Measurements from ENCODE around the gene NFIA. TPM values are rescaled to one million over a fixed set of nuclear protein-coding genes. Genes with fewer than 3 reads are reported as not detected.

The NFIA gene
- total and polyA plus RNA-seq, 2 donors (not counting 1 experiment from before 2014, with no cell fraction given), result 5.4 to 11.0 TPM

DNA sequence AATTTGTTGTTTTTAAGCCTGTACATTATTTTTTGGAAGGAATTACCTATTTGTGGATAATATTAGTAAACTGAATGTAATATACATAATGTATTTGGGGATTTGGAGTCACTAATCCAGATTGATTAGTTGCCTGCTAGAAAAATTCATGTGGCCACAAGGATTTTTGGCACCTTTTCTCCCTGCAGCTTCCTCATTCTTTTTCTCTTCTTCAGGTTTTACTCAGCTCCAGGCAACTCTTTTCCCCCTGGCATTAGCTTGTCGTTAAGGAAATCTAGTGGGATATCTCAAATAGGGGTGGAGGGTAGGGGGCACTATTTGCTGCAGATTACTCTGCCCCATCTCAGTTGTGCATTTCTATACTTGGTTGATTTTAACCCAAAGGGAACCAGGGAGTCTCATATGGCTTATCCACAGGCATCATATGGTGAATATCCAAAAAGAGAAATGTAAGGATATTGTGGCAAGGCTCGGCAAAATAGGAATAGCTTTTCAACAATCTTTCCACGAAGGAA lies 203.1 kb downstream of the NFIA start:
- H3K4me1 ChIP-seq (ENCODE audit: control insufficient read depth, extremely low read depth, insufficient read depth, low read length), result no peaks in the 10 kb centered on the region
- no peak overlapping the region for H3K27ac ChIP-seq (ENCODE audit: insufficient read depth, low read length)
- no peak for TF ChIP-seq EZH2 (IDR thresholded peaks at IDR 0.05; ENCODE audit: low read length, missing control alignments)
- TF ChIP-seq, protein P1, sequence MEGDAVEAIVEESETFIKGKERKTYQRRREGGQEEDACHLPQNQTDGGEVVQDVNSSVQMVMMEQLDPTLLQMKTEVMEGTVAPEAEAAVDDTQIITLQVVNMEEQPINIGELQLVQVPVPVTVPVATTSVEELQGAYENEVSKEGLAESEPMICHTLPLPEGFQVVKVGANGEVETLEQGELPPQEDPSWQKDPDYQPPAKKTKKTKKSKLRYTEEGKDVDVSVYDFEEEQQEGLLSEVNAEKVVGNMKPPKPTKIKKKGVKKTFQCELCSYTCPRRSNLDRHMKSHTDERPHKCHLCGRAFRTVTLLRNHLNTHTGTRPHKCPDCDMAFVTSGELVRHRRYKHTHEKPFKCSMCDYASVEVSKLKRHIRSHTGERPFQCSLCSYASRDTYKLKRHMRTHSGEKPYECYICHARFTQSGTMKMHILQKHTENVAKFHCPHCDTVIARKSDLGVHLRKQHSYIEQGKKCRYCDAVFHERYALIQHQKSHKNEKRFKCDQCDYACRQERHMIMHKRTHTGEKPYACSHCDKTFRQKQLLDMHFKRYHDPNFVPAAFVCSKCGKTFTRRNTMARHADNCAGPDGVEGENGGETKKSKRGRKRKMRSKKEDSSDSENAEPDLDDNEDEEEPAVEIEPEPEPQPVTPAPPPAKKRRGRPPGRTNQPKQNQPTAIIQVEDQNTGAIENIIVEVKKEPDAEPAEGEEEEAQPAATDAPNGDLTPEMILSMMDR (conservative IDR thresholded peaks at IDR 0.05 in 1 of 2, IDR thresholded peaks at IDR 0.05 in 1 of 2; ENCODE audit: low read depth in 1 of 2, low read length in 2 of 2), result no peak
- no peaks in the 10 kb centered on the region for H3K79me2 ChIP-seq (ENCODE audit: control insufficient read depth, insufficient read depth, low read length)
- DNase-seq (ENCODE audit: low read depth in 2 of 2), result peak in 1 of 2 donors; percentile 16
- no peaks in the 10 kb centered on the region for H3K27me3 ChIP-seq (ENCODE audit: control insufficient read depth, insufficient read depth, low read length)
- no peak overlapping the region for H3K9ac ChIP-seq (ENCODE audit: insufficient read depth, low read length)
- no peaks in the 10 kb centered on the region for H4K20me1 ChIP-seq (ENCODE audit: control insufficient read depth, extremely low read depth, insufficient read depth, low read length)
- H2AFZ ChIP-seq (ENCODE audit: low read length), result no peak overlapping the region
- no peak overlapping the region for H3K4me3 ChIP-seq (replicated peaks in 1 of 4; ENCODE audit: control extremely low read depth in 1 of 4, insufficient read depth in 1 of 4, low read depth in 3 of 4, low read length in 4 of 4)
- H3K4me2 ChIP-seq (ENCODE audit: extremely low read depth, insufficient read depth, low read length), result no peak overlapping the region
- no peaks in the 10 kb centered on the region for H3K9me3 ChIP-seq (ENCODE audit: control insufficient read depth, insufficient read depth, low read depth, low read length)
- no peaks in the 10 kb centered on the region for H3K36me3 ChIP-seq (ENCODE audit: control insufficient read depth, insufficient read depth, low read length)

GRCh38 chr1:61287014-61287413 lies 204.7 kb downstream of the NFIA start:
- Histone ChIP-seq H3K9me3 (ENCODE audit: control insufficient read depth, insufficient read depth, low read depth, low read length) (no peaks in the 10 kb centered on the region), H3K36me3 (ENCODE audit: control insufficient read depth, insufficient read depth, low read length) (no peaks in the 10 kb centered on the region), H3K79me2 (ENCODE audit: control insufficient read depth, insufficient read depth, low read length) (no peaks in the 10 kb centered on the region), H2AFZ (ENCODE audit: low read length) (no peak overlapping the region), H3K4me2 (ENCODE audit: extremely low read depth, insufficient read depth, low read length) (no peak overlapping the region), H3K9ac (ENCODE audit: insufficient read depth, low read length) (no peak overlapping the region), H3K27me3 (ENCODE audit: control insufficient read depth, insufficient read depth, low read length) (no peaks in the 10 kb centered on the region), H3K4me3 (replicated peaks in 1 of 4; ENCODE audit: control extremely low read depth in 1 of 4, insufficient read depth in 1 of 4, low read depth in 3 of 4, low read length in 4 of 4) (no peak overlapping the region), H4K20me1 (ENCODE audit: control insufficient read depth, extremely low read depth, insufficient read depth, low read length) (no peaks in the 10 kb centered on the region), H3K4me1 (ENCODE audit: control insufficient read depth, extremely low read depth, insufficient read depth, low read length) (no peaks in the 10 kb centered on the region), H3K27ac (ENCODE audit: insufficient read depth, low read length) (no peak overlapping the region)
- peak in 1 of 2 donors; percentile 65 for DNase-seq (ENCODE audit: low read depth in 2 of 2)
- TF ChIP-seq EZH2 (IDR thresholded peaks at IDR 0.05; ENCODE audit: low read length, missing control alignments), result no peak
- TF ChIP-seq, protein P1 (conservative IDR thresholded peaks at IDR 0.05 in 1 of 2, IDR thresholded peaks at IDR 0.05 in 1 of 2; ENCODE audit: low read depth in 1 of 2, low read length in 2 of 2), result no peak

DNA sequence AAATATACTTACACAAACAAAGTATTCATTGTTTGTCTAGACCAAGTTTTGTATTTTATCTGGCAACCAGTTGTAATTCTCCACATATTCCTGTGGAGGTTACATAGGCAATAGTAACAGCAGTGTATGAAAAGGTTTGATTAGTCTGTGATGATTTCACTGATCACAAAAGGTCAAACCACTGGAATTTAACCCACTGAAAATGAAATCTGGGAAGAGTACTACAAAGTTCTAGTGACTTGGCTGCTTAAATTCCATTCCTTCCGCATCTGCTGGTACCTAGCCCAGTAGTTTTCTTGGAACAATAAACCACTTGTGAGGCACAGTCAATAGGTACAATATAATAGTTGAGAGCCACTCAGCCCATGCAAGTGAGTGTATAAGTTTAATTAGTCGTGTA lies 205.4 kb downstream of the NFIA start:
- H4K20me1 ChIP-seq (ENCODE audit: control insufficient read depth, extremely low read depth, insufficient read depth, low read length), result no peaks in the 10 kb centered on the region
- DNase-seq (ENCODE audit: low read depth in 2 of 2), result peak; percentile 75 to 91
- H3K27ac ChIP-seq (ENCODE audit: insufficient read depth, low read length), result no peak overlapping the region
- H3K9me3 ChIP-seq (ENCODE audit: control insufficient read depth, insufficient read depth, low read depth, low read length), result no peaks in the 10 kb centered on the region
- TF ChIP-seq EZH2 (IDR thresholded peaks at IDR 0.05; ENCODE audit: low read length, missing control alignments), result no peak
- TF ChIP-seq, protein P1 (conservative IDR thresholded peaks at IDR 0.05 in 1 of 2, IDR thresholded peaks at IDR 0.05 in 1 of 2; ENCODE audit: low read depth in 1 of 2, low read length in 2 of 2), result no peak
- no peak overlapping the region for H3K4me2 ChIP-seq (ENCODE audit: extremely low read depth, insufficient read depth, low read length)
- H3K9ac ChIP-seq (ENCODE audit: insufficient read depth, low read length), result no peak overlapping the region
- H3K27me3 ChIP-seq (ENCODE audit: control insufficient read depth, insufficient read depth, low read length), result no peaks in the 10 kb centered on the region
- H3K79me2 ChIP-seq (ENCODE audit: control insufficient read depth, insufficient read depth, low read length), result no peaks in the 10 kb centered on the region
- H3K4me3 ChIP-seq (replicated peaks in 1 of 4; ENCODE audit: control extremely low read depth in 1 of 4, insufficient read depth in 1 of 4, low read depth in 3 of 4, low read length in 4 of 4), result no peak overlapping the region
- H3K4me1 ChIP-seq (ENCODE audit: control insufficient read depth, extremely low read depth, insufficient read depth, low read length), result no peaks in the 10 kb centered on the region
- no peaks in the 10 kb centered on the region for H3K36me3 ChIP-seq (ENCODE audit: control insufficient read depth, insufficient read depth, low read length)
- H2AFZ ChIP-seq (ENCODE audit: low read length), result no peak overlapping the region

Measured in fibroblast of lung (primary cell).